Endometrium (tissue), 2 donors: ENCODE data around the gene ZBTB7C.

ENCODE experiments used
- FAIRE-seq: peaks from 2 replicates; lab custom pipeline; 2012; peaks lifted over from hg19 to GRCh38; lab: Jason Lieb, UNC
- donor health status: control.
- donor health status: control.

ZBTB7C gene

GRCh38 chr18:48352051-48352755 is 57.0 kb downstream of the ZBTB7C start:
- no peak for FAIRE-seq

GRCh38 chr18:48351216-48352050 is 57.8 kb downstream of the ZBTB7C start:
- no peak for FAIRE-seq

GRCh38 chr18:48348739-48349138 is 60.4 kb downstream of the ZBTB7C start:
- FAIRE-seq, result no peak

GRCh38 chr18:48347756-48348326 is 61.3 kb downstream of the ZBTB7C start:
- FAIRE-seq, result no peak

GRCh38 chr18:48345596-48345995 is 63.6 kb downstream of the ZBTB7C start:
- no peak for FAIRE-seq

GRCh38 chr18:48342581-48342980 is 66.6 kb downstream of the ZBTB7C start:
- FAIRE-seq, result no peak

GRCh38 chr18:48342125-48342524 is 67.1 kb downstream of the ZBTB7C start:
- FAIRE-seq, result no peak

GRCh38 chr18:48340560-48340959 is 68.6 kb downstream of the ZBTB7C start:
- FAIRE-seq, result no peak

GRCh38 chr18:48339692-48340091 is 69.5 kb downstream of the ZBTB7C start:
- FAIRE-seq, result no peak

GRCh38 chr18:48338915-48339314 is 70.3 kb downstream of the ZBTB7C start:
- FAIRE-seq, result no peak

GRCh38 chr18:48337053-48337452 is 72.1 kb downstream of the ZBTB7C start:
- FAIRE-seq, result no peak

GRCh38 chr18:48336332-48336731 is 72.9 kb downstream of the ZBTB7C start:
- no peak for FAIRE-seq

GRCh38 chr18:48335829-48336228 is 73.4 kb downstream of the ZBTB7C start:
- FAIRE-seq, result no peak

- no peak for FAIRE-seq
Measured at GRCh38 chr18:48334845-48335244, 74.3 kb downstream of the ZBTB7C start.

GRCh38 chr18:48333563-48333962 is 75.6 kb downstream of the ZBTB7C start:
- no peak for FAIRE-seq

GRCh38 chr18:48330016-48330991 is 78.9 kb downstream of the ZBTB7C start:
- no peak for FAIRE-seq

- no peak for FAIRE-seq
Measured at GRCh38 chr18:48328473-48329210, 80.5 kb downstream of the ZBTB7C start.

- FAIRE-seq, result no peak
Measured at GRCh38 chr18:48326901-48327675, 82.1 kb downstream of the ZBTB7C start.

GRCh38 chr18:48325115-48325665 is 84.0 kb downstream of the ZBTB7C start:
- FAIRE-seq, result no peak

- FAIRE-seq, result no peak
Measured at GRCh38 chr18:48324651-48325050, 84.5 kb downstream of the ZBTB7C start.
